Measurements from ENCODE around the gene SAP25.

SAP25 gene

GRCh38 chr7:100573691-100574361 is at the start of gene SAP25:
Gene SAP25, minus strand, starts transcription at chr7:100573900. Its CDS starts 158 bp downstream, at chr7:100573742.
- no peak for DNase-seq

GRCh38 chr7:100621554-100621953 is 47.9 kb upstream of the SAP25 start:
- no peak for DNase-seq

- DNase-seq = no peak
Measured at GRCh38 chr7:100620804-100621203, 47.1 kb upstream of the SAP25 start.

- DNase-seq = no peak
Measured at GRCh38 chr7:100620239-100620638, 46.5 kb upstream of the SAP25 start.

GRCh38 chr7:100614308-100614861 is 40.7 kb upstream of the SAP25 start:
- no peak for DNase-seq

GRCh38 chr7:100613412-100614175 is 39.9 kb upstream of the SAP25 start:
- peak; percentile 85 for DNase-seq

GRCh38 chr7:100612730-100613390 is 39.2 kb upstream of the SAP25 start:
- peak; percentile 21 for DNase-seq

GRCh38 chr7:100611983-100612729 is 38.5 kb upstream of the SAP25 start, which contains the start of gene MOSPD3:
Gene MOSPD3, plus strand, starts transcription at chr7:100612540. Its CDS starts 252 bp downstream, at chr7:100612792.
- DNase-seq = peak; percentile 97

- DNase-seq = no peak
Measured at GRCh38 chr7:100609958-100610357, 36.3 kb upstream of the SAP25 start.

- DNase-seq = no peak
Measured at GRCh38 chr7:100607111-100607510, 33.4 kb upstream of the SAP25 start.

- DNase-seq = no peak
Measured at GRCh38 chr7:100606313-100606712, 32.6 kb upstream of the SAP25 start.

- DNase-seq = no peak
Measured at GRCh38 chr7:100604976-100605911, 31.5 kb upstream of the SAP25 start.

GRCh38 chr7:100604028-100604975 is 30.6 kb upstream of the SAP25 start:
- peak; percentile 39 for DNase-seq

- DNase-seq = no peak
Measured at GRCh38 chr7:100603726-100604027, 30.0 kb upstream of the SAP25 start.

GRCh38 chr7:100602889-100603725 is 29.4 kb upstream of the SAP25 start:
- DNase-seq = no peak

- no peak for DNase-seq
Measured at GRCh38 chr7:100600730-100601038, 27.0 kb upstream of the SAP25 start.

GRCh38 chr7:100599911-100600729 is 26.4 kb upstream of the SAP25 start:
- DNase-seq = no peak

- DNase-seq = no peak
Measured at GRCh38 chr7:100598425-100598824, 24.7 kb upstream of the SAP25 start.

GRCh38 chr7:100595188-100595587 is 21.5 kb upstream of the SAP25 start:
- no peak for DNase-seq

Data from GF-D8 (cell line).